Stromal cell of bone marrow (primary cell): ENCODE results near the gene ACOT12.
"Not testable (repeated sequence)": the region's sequence is repeated elsewhere in the genome, so short reads cannot be mapped to it uniquely, and the experiment has no call there.

ENCODE experiments used
- DNase-seq: peaks from one replicate; pipeline ENCODE4 v3.0.0-alpha.2; 2012; ENCODE audit warnings: low read depth

The ACOT12 gene

GRCh38 chr5:81337803-81338202 lies 56.1 kb downstream of the ACOT12 start:
- no peak for DNase-seq

DNA sequence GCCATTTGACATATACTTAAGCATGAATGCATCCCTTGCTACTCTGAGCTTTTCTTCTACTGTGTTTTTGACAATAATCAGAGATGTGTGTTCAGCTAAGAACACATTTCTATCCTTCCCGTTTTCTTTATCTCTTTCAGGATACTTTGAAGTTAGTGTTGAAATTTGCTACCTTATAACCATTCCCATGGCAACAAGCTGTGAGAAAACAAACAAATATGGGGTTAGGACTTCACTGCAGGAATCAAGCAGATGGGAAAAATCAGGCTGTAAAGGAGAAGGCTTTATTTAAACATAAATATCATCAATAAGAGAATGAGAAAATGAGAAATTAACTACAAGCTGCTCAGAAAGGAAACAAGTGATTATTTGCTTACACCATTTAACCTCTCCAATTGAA lies 57.4 kb downstream of the ACOT12 start:
- DNase-seq: no peak

DNA sequence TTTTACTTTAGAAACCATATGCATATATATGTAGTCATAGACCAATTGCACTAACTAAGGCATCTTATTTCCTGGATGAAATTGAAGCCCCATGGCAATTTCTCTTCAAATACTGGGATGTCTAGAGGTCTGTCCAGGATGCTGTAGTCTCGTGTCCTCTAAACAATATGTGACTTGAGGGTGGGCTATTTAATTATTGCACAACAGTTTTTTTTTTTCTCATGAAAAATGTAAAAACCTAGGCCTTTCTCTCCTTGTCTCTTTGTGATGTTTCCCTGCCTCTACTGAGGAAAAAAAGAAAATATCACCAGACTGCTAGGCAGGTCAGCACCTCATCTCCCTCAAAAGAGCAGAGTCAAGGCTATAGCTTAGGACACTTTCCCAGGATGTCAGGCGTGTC lies 58.0 kb downstream of the ACOT12 start:
- no peak for DNase-seq

DNA sequence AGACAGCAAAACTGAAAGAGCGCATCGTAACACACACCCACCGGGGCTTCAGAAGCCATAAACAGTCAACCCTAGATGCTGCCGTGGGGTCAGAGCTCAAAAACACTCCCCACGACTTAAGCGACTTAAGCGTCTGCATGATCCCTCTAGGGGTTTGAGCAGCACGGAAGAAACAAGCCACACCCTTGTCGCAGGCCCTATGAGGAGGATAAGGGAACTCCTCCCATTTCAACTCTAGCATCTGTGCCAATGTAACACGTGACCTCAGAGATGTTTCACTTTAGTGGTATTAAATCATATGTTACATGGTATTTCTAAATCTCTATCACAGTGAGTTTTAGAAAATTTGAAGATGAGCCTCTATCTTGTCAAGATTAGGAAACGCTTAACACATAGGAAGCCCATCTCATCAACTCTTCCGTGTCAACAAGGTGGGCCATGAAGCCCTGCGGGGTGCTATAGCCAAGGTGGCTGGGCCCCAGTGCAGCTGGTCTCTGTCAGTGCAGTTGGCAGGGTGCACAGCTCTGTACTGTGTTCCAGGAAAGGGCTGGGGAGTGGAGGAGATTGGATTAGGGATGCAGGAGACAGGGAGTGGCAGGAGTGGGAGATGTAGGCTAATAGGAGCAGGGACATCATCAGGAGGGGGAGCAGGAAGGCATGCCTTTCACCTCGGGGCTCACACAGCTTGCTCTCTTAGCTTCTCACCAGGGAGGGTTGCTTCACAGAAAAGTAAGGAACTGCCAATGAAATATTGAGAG lies 59.5 kb downstream of the ACOT12 start:
- DNase-seq: no peak

DNA sequence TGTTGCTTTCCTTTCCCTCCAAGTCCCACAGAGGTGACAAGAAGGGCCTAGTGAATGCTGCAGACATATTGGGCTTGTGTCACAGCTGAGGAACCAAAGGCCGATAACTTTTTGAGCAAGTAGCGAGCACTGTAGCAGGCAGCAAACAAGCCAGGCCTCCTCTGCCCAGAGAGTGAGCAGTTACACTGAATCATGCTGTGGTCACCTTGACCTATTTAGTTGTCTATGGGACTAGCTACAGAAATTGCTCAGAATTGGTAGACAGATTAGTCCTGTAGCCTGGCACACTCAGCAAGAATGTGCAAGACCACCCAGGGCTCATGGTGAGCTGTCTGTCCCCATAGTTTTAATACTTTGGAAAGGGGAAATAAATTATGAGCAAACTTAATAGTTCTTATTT lies 67.4 kb downstream of the ACOT12 start:
- no peak for DNase-seq

DNA sequence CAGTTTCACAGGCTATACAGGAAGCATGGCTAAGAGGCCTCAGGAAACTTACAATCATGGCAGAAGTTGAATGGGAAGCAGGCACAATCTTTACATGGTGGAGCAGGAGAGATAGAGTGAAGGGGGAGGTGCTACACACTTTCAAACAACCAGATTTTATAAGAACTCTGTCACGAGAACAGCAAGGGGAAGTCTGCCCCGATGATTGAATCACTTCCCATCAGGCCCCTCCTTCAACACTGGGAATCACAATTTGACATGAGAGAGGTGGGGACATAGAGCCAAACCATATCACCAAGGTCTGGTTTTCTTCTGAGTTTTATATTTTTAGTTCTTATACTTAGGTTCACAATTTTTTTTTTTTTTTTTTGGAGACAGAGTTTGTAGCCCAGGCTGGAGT lies 76.4 kb downstream of the ACOT12 start:
- no peak for DNase-seq

DNA sequence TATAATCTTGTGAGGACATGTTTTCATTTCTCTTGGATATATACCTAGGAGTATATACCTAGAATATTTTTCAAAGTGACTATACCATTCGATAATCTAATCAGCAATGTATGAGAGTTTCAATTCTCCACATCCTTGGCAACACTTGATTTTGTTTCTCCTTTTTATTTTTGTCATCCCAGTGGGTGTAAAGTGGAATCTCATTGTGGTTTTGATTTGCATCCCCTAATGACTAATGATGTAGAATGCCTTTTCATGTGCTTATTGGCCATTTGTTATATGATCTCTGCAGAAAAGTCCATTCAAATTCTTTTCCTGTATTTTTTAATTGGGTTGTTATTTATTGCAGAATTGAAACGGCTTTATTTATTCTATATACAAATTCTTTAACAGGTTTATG lies 77.4 kb downstream of the ACOT12 start:
- DNase-seq: no peak

- DNase-seq: no peak
Observed at GRCh38 chr5:81315830-81316229, 78.1 kb downstream of the ACOT12 start.

GRCh38 chr5:81315336-81315735 lies 78.6 kb downstream of the ACOT12 start:
- peak; percentile 20 for DNase-seq

GRCh38 chr5:81314581-81314980 lies 79.4 kb downstream of the ACOT12 start:
- DNase-seq: no peak

DNA sequence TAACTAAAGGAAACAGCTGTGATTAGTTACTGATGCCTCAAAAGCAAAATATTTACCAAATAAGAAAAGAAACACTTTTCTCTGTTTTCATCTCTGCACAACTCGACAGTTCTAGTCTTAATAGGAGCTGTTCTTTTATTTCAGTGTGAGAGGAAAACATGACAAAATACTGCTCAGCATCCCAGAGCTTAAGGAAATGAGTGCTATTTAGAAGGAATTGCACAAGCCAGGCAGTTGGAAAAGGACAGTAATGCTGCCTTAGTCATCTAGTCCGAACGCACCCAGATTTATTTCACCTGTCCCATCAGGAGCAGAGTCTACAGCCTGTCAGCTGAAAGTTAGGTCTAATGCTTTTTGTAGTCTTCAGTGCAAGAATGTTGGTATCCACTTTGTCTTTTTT lies 80.2 kb downstream of the ACOT12 start:
- no peak for DNase-seq

DNA sequence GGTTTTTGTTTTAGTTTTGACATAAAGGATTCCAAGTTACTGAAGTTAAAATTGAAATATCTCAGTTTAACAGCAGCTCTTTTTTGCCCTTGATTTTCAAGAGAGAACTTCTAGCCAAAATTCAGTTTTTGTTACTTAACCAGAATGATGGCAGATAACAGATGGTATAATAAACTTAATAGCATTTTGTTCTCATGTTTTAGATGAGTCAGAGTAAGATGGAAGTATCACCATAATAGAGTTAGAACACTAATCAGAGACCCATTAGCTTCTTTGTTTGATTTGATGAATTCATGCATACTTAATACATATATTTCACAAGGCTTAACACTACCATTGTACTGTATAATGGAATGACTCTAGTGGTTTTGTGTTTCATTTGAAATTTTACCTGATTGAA lies 80.7 kb downstream of the ACOT12 start:
- no peak for DNase-seq

DNA sequence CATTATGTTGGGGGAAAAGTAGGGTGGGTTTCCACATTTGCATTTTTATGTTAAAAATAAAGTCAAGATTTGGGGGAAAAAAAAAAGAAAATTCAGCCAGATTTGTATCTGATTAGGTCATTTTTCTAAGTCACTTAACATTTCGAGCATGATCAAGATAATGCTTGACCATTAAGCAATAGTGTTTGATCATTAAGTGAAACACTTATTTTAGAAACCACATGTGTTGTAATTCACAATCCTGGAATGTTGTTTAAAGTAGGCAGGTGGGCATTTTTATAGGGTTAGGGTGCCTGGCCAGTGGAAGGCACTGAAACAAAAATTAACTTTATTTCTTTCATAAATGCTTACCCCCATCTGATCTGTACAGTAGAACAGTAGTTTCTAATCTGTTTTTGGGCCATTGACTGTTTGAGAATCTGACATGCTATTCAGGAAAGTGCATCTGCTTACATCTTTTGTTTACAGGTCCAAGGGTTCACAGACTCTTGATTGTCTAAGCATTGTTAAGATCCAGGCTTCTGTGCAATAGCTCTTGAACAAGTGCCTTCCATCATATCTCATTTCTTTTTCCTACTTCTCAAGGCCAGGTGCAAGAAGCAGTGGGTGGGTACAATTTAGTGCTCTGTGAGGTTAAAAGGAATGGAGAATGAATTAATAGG lies 83.4 kb downstream of the ACOT12 start:
- DNase-seq: no peak

GRCh38 chr5:81308836-81309235 lies 85.1 kb downstream of the ACOT12 start:
- DNase-seq: no peak

DNA sequence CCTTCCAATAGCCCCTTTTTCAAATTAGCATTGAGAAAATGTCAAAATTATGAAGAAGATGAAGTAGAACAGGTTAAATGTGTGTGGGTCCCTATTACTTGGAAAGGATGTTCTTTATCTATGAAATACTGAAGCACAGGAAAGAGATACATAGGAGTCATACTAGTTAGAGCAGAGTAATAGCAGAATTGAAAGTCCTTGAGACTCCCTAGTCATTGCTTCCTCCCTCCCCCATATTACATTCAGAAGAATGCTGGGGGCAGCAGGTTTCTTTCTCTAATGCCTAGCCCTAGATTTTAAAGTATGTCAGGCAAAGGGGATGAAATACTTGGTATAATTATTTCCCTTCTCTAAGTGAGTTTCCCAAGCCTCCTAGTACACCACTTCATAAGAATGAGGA lies 88.1 kb downstream of the ACOT12 start:
- no peak for DNase-seq

GRCh38 chr5:81303563-81303962 lies 90.4 kb downstream of the ACOT12 start:
- peak; percentile 23 for DNase-seq

- DNase-seq: no peak
Observed at GRCh38 chr5:81302596-81302995, 91.3 kb downstream of the ACOT12 start.

GRCh38 chr5:81301271-81302015 lies 92.5 kb downstream of the ACOT12 start, which contains the start of gene ZCCHC9:
ZCCHC9 (plus strand) TSS chr5:81301587; CDS start chr5:81304758, 3,171 bp downstream.
- DNase-seq: peak; percentile 90

GRCh38 chr5:81300921-81301270 lies 93.0 kb downstream of the ACOT12 start:
- DNase-seq: no peak

- no peak for DNase-seq
Observed at GRCh38 chr5:81297531-81297930, 96.4 kb downstream of the ACOT12 start.

DNA sequence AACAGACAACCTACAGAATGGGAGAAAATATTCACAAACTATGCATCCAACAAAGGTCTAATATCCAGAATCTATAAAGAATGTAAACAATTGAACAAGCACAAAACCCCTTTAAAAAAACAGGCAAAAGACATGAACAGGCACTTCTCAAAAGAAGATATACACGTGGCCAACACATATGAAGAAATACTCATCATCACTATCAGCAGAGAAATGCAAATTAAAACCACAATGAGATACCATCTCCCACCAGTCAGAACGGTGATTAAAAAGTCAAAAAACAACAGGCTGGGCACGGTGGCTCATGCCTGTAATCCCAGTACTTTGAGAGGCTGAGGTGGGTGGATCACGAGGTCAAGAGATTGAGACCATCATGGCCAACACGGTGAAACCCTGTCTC lies 99.9 kb downstream of the ACOT12 start:
- DNase-seq: not testable (repeated sequence)

- DNase-seq: no peak
Observed at GRCh38 chr5:81292130-81292529, 101.8 kb downstream of the ACOT12 start.

GRCh38 chr5:81290146-81290545 lies 103.8 kb downstream of the ACOT12 start:
- DNase-seq: no peak
